OCI-LY1 (cell line): ENCODE measurements around the gene KRTAP5-1.

Experiments used
- EZH2 ChIP-seq: fragments of 200-600 bp; sonication (generic), shearing (Covaris generic); IDR thresholded peaks from 2 replicates; pipeline ENCODE4 v1.8.0; 2017; ENCODE audit warnings: borderline replicate concordance, mixed run types, mild to moderate bottlenecking, antibody characterized with exemption, low read length, moderate library complexity, mixed read lengths
- TF ChIP-seq, protein P1 (sequence below): fragments of 200-600 bp; sonication (generic), shearing (Covaris generic); IDR thresholded peaks from 2 replicates; pipeline ENCODE4 v1.5.1; 2017; ENCODE audit warnings: mild to moderate bottlenecking, antibody characterized with exemption, low read length, moderate library complexity, mixed read lengths

DNA sequence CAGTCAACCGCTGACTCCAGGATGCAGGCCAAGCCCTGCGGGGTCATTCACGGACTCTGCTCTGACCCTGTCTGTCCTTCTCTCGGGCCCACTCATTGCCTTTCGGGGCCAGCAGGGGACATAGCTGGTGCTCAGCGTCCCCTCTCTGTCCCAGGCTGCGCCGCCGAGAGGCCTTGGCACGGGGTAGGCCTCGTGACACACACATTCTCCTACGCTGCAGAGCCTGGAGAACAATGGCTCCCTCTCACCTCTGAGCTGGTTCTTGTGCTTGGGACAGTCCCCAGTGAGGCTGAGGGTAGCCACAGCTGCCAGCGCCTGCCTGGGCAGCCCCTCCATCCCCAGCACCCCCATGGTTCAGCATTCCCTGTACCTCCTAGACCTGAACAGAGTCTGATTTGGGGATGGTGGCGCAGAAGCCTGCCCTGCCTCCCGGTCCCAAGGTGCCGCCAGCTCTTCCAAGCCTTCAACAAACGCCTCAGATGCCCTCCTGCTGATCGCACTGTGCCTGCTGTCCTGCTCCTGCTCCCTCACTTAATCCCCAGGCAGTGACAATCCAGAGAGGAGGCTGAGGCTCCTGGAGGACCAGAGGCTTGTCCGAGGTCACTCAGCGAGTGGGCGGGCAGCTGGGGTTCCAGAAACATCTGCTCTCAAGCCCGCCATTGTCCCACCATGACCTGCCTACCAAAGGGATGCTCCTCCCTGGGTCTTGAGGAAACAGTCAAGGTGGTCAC, 43.4 kb downstream of the KRTAP5-1 start:
- TF ChIP-seq, protein P1, sequence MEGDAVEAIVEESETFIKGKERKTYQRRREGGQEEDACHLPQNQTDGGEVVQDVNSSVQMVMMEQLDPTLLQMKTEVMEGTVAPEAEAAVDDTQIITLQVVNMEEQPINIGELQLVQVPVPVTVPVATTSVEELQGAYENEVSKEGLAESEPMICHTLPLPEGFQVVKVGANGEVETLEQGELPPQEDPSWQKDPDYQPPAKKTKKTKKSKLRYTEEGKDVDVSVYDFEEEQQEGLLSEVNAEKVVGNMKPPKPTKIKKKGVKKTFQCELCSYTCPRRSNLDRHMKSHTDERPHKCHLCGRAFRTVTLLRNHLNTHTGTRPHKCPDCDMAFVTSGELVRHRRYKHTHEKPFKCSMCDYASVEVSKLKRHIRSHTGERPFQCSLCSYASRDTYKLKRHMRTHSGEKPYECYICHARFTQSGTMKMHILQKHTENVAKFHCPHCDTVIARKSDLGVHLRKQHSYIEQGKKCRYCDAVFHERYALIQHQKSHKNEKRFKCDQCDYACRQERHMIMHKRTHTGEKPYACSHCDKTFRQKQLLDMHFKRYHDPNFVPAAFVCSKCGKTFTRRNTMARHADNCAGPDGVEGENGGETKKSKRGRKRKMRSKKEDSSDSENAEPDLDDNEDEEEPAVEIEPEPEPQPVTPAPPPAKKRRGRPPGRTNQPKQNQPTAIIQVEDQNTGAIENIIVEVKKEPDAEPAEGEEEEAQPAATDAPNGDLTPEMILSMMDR = no peak
- TF ChIP-seq EZH2 = no peak
